Trophoblast cell (in vitro differentiated cells and primary cell): ENCODE data around the gene MYO18B.

Experiments used
- DNase-seq, 2 donors: peaks; one replicate each; pipeline ENCODE4 v3.0.0-alpha.2; 2016
- H2AFZ ChIP-seq: 2 replicates; pipeline ENCODE4 v1.6.1; 2013; ENCODE audit warnings: low read length, moderate library complexity, mild to moderate bottlenecking; ENCODE audit not compliant: insufficient read depth, poor library complexity
- H2AK5ac ChIP-seq: 2 replicates; pipeline ENCODE4 v1.6.1; 2013; ENCODE audit warnings: mild to moderate bottlenecking, low read length
- H2BK120ac ChIP-seq: 2 replicates; pipeline ENCODE4 v1.6.1; 2013; ENCODE audit warnings: low read length, mild to moderate bottlenecking, moderate library complexity; ENCODE audit not compliant: insufficient read depth, poor library complexity
- H2BK12ac ChIP-seq: 2 replicates; pipeline ENCODE4 v1.6.1; 2013; ENCODE audit warnings: mild to moderate bottlenecking, low read length, moderate library complexity
- H2BK5ac ChIP-seq: 2 replicates; pipeline ENCODE4 v1.6.1; 2013; ENCODE audit warnings: low read length, low read depth, moderate library complexity, mild to moderate bottlenecking; ENCODE audit not compliant: poor library complexity
- H3K14ac ChIP-seq: 2 replicates; pipeline ENCODE4 v1.6.1; 2013; ENCODE audit warnings: mild to moderate bottlenecking, low read length
- H3K18ac ChIP-seq: 2 replicates; pipeline ENCODE4 v1.6.1; 2013; ENCODE audit warnings: mild to moderate bottlenecking, low read length
- H3K23ac ChIP-seq: 2 replicates; pipeline ENCODE4 v1.6.1; 2013; ENCODE audit warnings: low read length
- H3K27ac ChIP-seq: 2 replicates; pipeline ENCODE4 v1.5.1; 2013; ENCODE audit warnings: low read depth, mild to moderate bottlenecking, inconsistent platforms, low read length, moderate library complexity
- H3K27me3 ChIP-seq: 2 replicates; pipeline ENCODE4 v1.6.1; 2013; ENCODE audit warnings: inconsistent platforms, mild to moderate bottlenecking, low read length, moderate library complexity; ENCODE audit not compliant: insufficient read depth
- H3K36me3 ChIP-seq, 2 experiments: 1 replicate in 1 of 2; 2 replicates in 1 of 2; pipeline ENCODE4 v1.6.1; 2013; ENCODE audit warnings: low read length in 2 of 2, mild to moderate bottlenecking in 2 of 2, moderate library complexity in 1 of 2; ENCODE audit not compliant: insufficient read depth in 2 of 2, control insufficient read depth in 1 of 2
- H3K4ac ChIP-seq: 2 replicates; pipeline ENCODE4 v1.6.1; 2013; ENCODE audit warnings: low read depth, mild to moderate bottlenecking, low read length, moderate library complexity
- H3K4me1 ChIP-seq, 2 experiments: 1 replicate in 1 of 2; 2 replicates in 1 of 2; pipeline ENCODE4 v1.6.1; 2013; ENCODE audit warnings: low read length in 2 of 2, mild to moderate bottlenecking in 2 of 2, moderate library complexity in 1 of 2; ENCODE audit not compliant: insufficient read depth in 2 of 2, control insufficient read depth in 1 of 2
- H3K4me2 ChIP-seq: 2 replicates; pipeline ENCODE4 v1.6.1; 2013; ENCODE audit warnings: inconsistent platforms, mild to moderate bottlenecking, low read length, moderate library complexity
- H3K4me3 ChIP-seq: 2 replicates; pipeline ENCODE4 v1.5.1; 2013; ENCODE audit warnings: mild to moderate bottlenecking, low read depth, low read length, inconsistent platforms
- H3K79me1 ChIP-seq: one replicate; pipeline ENCODE4 v1.6.1; 2013; ENCODE audit warnings: low read length
- H3K79me2 ChIP-seq: 2 replicates; pipeline ENCODE4 v1.6.1; 2013; ENCODE audit warnings: low read length, mild to moderate bottlenecking; ENCODE audit not compliant: control insufficient read depth, insufficient read depth, poor library complexity
- H3K9ac ChIP-seq: 2 replicates; pipeline ENCODE4 v1.6.1; 2013; ENCODE audit warnings: mild to moderate bottlenecking, low read length
- H3K9me3 ChIP-seq: 2 replicates; pipeline ENCODE4 v1.6.1; 2013; ENCODE audit warnings: low read depth, mild to moderate bottlenecking, control low read depth, inconsistent platforms, low read length; ENCODE audit not compliant: insufficient read depth
- H4K12ac ChIP-seq: 2 replicates; pipeline ENCODE4 v1.6.1; 2013; ENCODE audit warnings: low read depth, mild to moderate bottlenecking, low read length, moderate library complexity
- H4K8ac ChIP-seq: 2 replicates; pipeline ENCODE4 v1.6.1; 2013; ENCODE audit warnings: low read depth, mild to moderate bottlenecking, low read length, moderate library complexity
- H4K91ac ChIP-seq: one replicate; pipeline ENCODE4 v1.6.1; 2013; ENCODE audit warnings: low read depth, mild to moderate bottlenecking, low read length, moderate library complexity
- WGBS: extraction: QIAGEN DNeasy Blood & Tissue Kit; methylation state at CpG from one replicate; pipeline ENCODE4 v1.1.7; 2013; ENCODE audit warnings: missing lambda C conversion rate; ENCODE audit not compliant: insufficient read length, insufficient coverage; ENCODE audit errors: extremely low coverage; 5-methylcytosine and 5-hydroxymethylcytosine counted together

MYO18B gene

DNA sequence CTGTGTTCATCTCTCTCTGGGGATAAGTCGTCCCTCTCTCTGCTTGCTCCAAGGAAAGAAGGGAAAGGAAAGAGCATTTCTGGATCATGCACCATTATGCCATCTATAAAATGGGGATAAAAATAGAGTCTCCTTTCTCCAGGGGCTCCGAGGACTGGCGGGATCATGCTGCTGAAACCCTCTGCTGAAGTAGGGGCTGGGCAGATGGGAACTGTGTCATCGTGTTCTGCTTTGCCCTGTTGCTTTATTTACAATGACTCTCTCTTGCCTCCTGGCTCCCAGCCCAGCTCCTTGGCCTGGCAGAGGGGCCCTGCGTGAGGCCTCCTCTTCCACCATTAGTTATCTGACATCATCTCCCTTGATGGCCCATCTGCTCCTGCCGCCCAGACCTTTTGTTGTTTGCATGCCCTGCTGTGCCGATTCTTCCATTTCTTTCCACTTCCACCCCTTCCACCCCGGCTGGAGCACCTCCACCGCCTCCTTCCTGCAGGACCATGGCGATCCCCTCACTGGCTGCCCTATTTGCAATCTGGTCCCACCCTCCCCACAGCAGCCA, 200.9 kb downstream of the MYO18B start:
- Histone ChIP-seq H3K9me3 (peaks cover 3% of the 10 kb centered on the region), H3K4me2 (no peak overlapping the region), H2BK12ac (no peak overlapping the region), H3K9ac (no peak overlapping the region), H4K91ac (no peak overlapping the region), H2BK120ac (no peak overlapping the region), H3K4ac (no peak overlapping the region), H2AK5ac (no peak overlapping the region), H3K79me2 (no peaks in the 10 kb centered on the region), H3K79me1 (no peaks in the 10 kb centered on the region), H4K12ac (no peak overlapping the region), H2AFZ (no peak overlapping the region), H4K8ac (no peak overlapping the region), H3K14ac (no peak overlapping the region), H3K18ac (no peak overlapping the region), H3K27ac (no peak overlapping the region), H3K36me3 (no peaks in the 10 kb centered on the region), H3K27me3 (no peaks in the 10 kb centered on the region), H3K23ac (no peak overlapping the region), H3K4me1 (peaks cover 5 to 6% of the 10 kb centered on the region in 2 experiments), H3K4me3 (no peak overlapping the region), H2BK5ac (no peak overlapping the region)
- WGBS: no CpG with 5 or more reads among the region's 10 CpGs
- no peak for DNase-seq

DNA sequence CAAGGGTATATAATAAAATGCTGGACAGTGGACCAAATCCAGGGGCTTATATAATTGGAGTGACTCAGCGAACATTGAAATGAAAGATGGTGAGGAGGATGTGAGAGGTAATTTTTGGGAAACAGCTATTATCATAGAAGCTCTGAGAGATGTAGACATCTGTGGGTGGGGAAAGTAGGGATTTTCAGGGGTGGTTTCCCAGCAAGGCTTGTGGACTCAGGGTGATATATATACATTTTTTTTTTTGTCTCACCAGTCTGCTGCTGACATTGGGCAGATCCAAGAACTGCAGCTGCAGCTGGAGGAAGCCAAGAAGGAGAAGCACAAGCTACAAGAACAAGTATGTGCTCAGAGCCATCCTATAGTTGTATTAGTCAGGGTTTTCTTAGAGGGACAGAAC, 208.1 kb downstream of the MYO18B start:
- Histone ChIP-seq H3K79me2 (no peaks in the 10 kb centered on the region), H3K18ac (no peak overlapping the region), H2BK120ac (no peak overlapping the region), H3K4me3 (no peak overlapping the region), H4K91ac (no peak overlapping the region), H2BK12ac (no peak overlapping the region), H4K8ac (no peak overlapping the region), H2AK5ac (no peak overlapping the region), H3K36me3 (no peaks in the 10 kb centered on the region), H3K27ac (no peak overlapping the region), H3K14ac (no peak overlapping the region), H4K12ac (no peak overlapping the region), H3K27me3 (no peaks in the 10 kb centered on the region), H3K23ac (no peak overlapping the region), H3K4me2 (no peak overlapping the region), H3K4ac (no peak overlapping the region), H2BK5ac (no peak overlapping the region), H3K4me1 (peaks cover 3 to 5% of the 10 kb centered on the region in 2 experiments), H2AFZ (no peak overlapping the region), H3K9ac (no peak overlapping the region), H3K79me1 (no peaks in the 10 kb centered on the region), H3K9me3 (peaks cover 2% of the 10 kb centered on the region)
- WGBS: 100% methylated on average over 1 of the region's 1 CpG
- no peak for DNase-seq

DNA sequence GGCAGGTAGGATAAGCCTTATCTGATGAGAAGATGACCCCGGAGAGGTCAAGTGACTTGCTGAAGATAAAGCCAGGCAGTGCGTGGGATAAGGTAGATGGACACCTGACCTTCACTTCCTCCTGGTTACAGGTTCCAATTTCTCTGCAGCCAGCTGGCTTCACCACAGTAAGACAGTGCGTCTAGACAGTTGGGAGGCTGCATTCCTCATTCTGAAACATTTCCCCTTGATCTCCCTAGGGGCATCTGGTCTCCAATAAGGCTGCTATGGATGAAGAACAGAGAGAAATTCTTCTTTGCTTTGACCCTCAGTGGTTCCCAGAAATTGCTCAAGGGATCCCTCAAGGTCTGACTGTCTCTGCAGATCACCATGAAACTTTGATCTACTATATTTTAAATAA, 211.3 kb downstream of the MYO18B start:
- no peak overlapping the region for H3K27ac ChIP-seq
- no peak overlapping the region for H3K14ac ChIP-seq
- no peaks in the 10 kb centered on the region for H3K9me3 ChIP-seq
- DNase-seq: peak in 1 of 2 donors; percentile 19
- no peaks in the 10 kb centered on the region for H3K36me3 ChIP-seq
- WGBS: no CpG with 5 or more reads among the region's 3 CpGs
- no peak overlapping the region for H3K9ac ChIP-seq
- peaks cover 7 to 8% of the 10 kb centered on the region in 2 experiments for H3K4me1 ChIP-seq
- H2AK5ac ChIP-seq: no peak overlapping the region
- no peaks in the 10 kb centered on the region for H3K79me1 ChIP-seq
- H4K91ac ChIP-seq: no peak overlapping the region
- H3K79me2 ChIP-seq: no peaks in the 10 kb centered on the region
- H3K23ac ChIP-seq: no peak overlapping the region
- no peak overlapping the region for H2AFZ ChIP-seq
- H2BK12ac ChIP-seq: no peak overlapping the region
- H2BK120ac ChIP-seq: no peak overlapping the region
- H3K27me3 ChIP-seq: no peaks in the 10 kb centered on the region
- H3K4me2 ChIP-seq: no peak overlapping the region
- no peak overlapping the region for H4K12ac ChIP-seq
- no peak overlapping the region for H4K8ac ChIP-seq
- no peak overlapping the region for H2BK5ac ChIP-seq
- H3K4ac ChIP-seq: no peak overlapping the region
- no peak overlapping the region for H3K18ac ChIP-seq
- H3K4me3 ChIP-seq: no peak overlapping the region

DNA sequence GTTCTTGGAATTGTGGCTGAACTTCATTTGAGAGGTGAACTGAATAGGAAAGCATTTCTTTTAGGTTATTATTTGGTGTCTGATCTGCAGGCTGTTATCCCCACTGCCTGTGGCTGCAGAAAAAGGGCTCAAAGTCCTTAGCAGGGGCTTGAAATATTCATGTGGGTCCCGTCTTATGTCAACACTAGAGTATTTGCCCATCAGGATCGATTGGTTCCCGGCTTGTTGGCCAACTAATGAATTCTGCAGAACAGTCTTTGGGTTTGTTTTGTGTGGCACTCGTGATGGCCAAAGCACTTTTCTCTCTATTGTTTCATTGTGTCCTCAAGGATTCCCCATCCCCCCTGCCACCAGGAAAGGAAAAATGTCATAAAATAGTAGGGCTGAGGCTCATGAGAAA, 211.9 kb downstream of the MYO18B start:
- Histone ChIP-seq H2BK5ac (no peak overlapping the region), H3K27ac (no peak overlapping the region), H4K12ac (no peak overlapping the region), H2AK5ac (no peak overlapping the region), H3K4ac (no peak overlapping the region), H2AFZ (no peak overlapping the region), H2BK120ac (no peak overlapping the region), H3K23ac (no peak overlapping the region), H3K27me3 (no peaks in the 10 kb centered on the region), H4K8ac (no peak overlapping the region), H3K9me3 (no peaks in the 10 kb centered on the region), H3K79me2 (no peaks in the 10 kb centered on the region), H3K4me1 (peaks cover 7 to 8% of the 10 kb centered on the region in 2 experiments), H2BK12ac (no peak overlapping the region), H3K4me2 (no peak overlapping the region), H3K36me3 (no peaks in the 10 kb centered on the region), H3K79me1 (no peaks in the 10 kb centered on the region), H3K4me3 (no peak overlapping the region), H4K91ac (no peak overlapping the region), H3K14ac (no peak overlapping the region), H3K9ac (no peak overlapping the region), H3K18ac (no peak overlapping the region)
- DNase-seq: no peak
- WGBS: no CpG with 5 or more reads among the region's 4 CpGs
